GM21717 (cell line): ENCODE data around the gene CEP250.
"Not testable (repeated sequence)": the region's sequence is repeated elsewhere in the genome, so short reads cannot be mapped to it uniquely, and the experiment has no call there.

Source experiments
- ATAC-seq: cut with Tn5 transposase; IDR thresholded peaks from one replicate; pipeline ENCODE4 v1.9.1; 2021; ENCODE audit warnings: mild to moderate bottlenecking, moderate library complexity; ENCODE audit not compliant: unreplicated experiment

The CEP250 gene

GRCh38 chr20:35454881-35455609 lies at the start of gene CEP250:
TSS of gene CEP250 (plus strand) at chr20:35455598. CDS start at chr20:35462368, 6,770 bp downstream.
- peak; percentile 80 for ATAC-seq

- no peak for ATAC-seq
Observed at GRCh38 chr20:35405775-35406174, 49.6 kb upstream of the CEP250 start.

GRCh38 chr20:35408270-35408669 lies 47.1 kb upstream of the CEP250 start:
- no peak for ATAC-seq

GRCh38 chr20:35409542-35409941 lies 45.9 kb upstream of the CEP250 start:
- ATAC-seq, result no peak

GRCh38 chr20:35410613-35411012 lies 44.8 kb upstream of the CEP250 start:
- ATAC-seq, result no peak

- ATAC-seq, result no peak
Observed at GRCh38 chr20:35421322-35421721, 34.1 kb upstream of the CEP250 start.

GRCh38 chr20:35431621-35432429 lies 23.6 kb upstream of the CEP250 start:
- ATAC-seq, result no peak

- ATAC-seq, result no peak
Observed at GRCh38 chr20:35432430-35432735, 23.0 kb upstream of the CEP250 start.

GRCh38 chr20:35433337-35433736 lies 22.1 kb upstream of the CEP250 start:
- ATAC-seq, result no peak

- ATAC-seq, result no peak
Observed at GRCh38 chr20:35434085-35435005, 21.1 kb upstream of the CEP250 start.

GRCh38 chr20:35436177-35436573 lies 19.2 kb upstream of the CEP250 start:
- no peak for ATAC-seq

GRCh38 chr20:35437599-35437998 lies 17.8 kb upstream of the CEP250 start:
- no peak for ATAC-seq

- ATAC-seq, result no peak
Observed at GRCh38 chr20:35443003-35443402, 12.4 kb upstream of the CEP250 start.

- no peak for ATAC-seq
Observed at GRCh38 chr20:35444226-35444625, 11.2 kb upstream of the CEP250 start.

GRCh38 chr20:35446356-35447078 lies 8.9 kb upstream of the CEP250 start:
- ATAC-seq, result no peak

GRCh38 chr20:35447082-35447789 lies 8.2 kb upstream of the CEP250 start:
- peak; percentile 59 for ATAC-seq

GRCh38 chr20:35448788-35449373 lies 6.5 kb upstream of the CEP250 start:
- ATAC-seq, result no peak

- ATAC-seq, result not testable (repeated sequence)
Observed at GRCh38 chr20:35449855-35450254, 5.5 kb upstream of the CEP250 start.

GRCh38 chr20:35451295-35451694 lies 4.1 kb upstream of the CEP250 start:
- ATAC-seq, result no peak

GRCh38 chr20:35453647-35454046 lies 1.8 kb upstream of the CEP250 start:
- ATAC-seq, result no peak
